GM23338 (cell line): Measurements from ENCODE around the gene ADGRD2. TPM values are rescaled to one million over a fixed set of nuclear protein-coding genes. Genes with fewer than 3 reads are reported as not detected.

Experiments
- ATAC-seq: fragments of 200-7000 bp; cut with Tn5 transposase; 3 replicates; pipeline ENCODE4 v1.9.1; 2020
- DNase-seq: peaks from one replicate; pipeline ENCODE4 v3.0.0-alpha.2; 2015; ENCODE audit warnings: low spot score
- H2AFZ ChIP-seq: fragments of 200-600 bp; sonication (generic); 2 replicates; pipeline ENCODE4 v1.8.0; 2016; ENCODE audit warnings: antibody characterized with exemption, mild to moderate bottlenecking, moderate library complexity
- H3F3A ChIP-seq: fragments of 200-600 bp; sonication (generic); replicated peaks from 2 replicates; pipeline ENCODE4 v1.8.0; 2017; ENCODE audit warnings: antibody characterized with exemption, mixed run types, low read depth
- H3K27ac ChIP-seq: fragments of 200-600 bp; sonication (generic); 2 replicates; pipeline ENCODE4 v1.6.1; 2016; ENCODE audit warnings: low read depth
- H3K27me3 ChIP-seq: fragments of 200-600 bp; sonication (generic); 2 replicates; pipeline ENCODE4 v1.8.0; 2016; ENCODE audit warnings: mild to moderate bottlenecking, mixed run types, moderate library complexity; ENCODE audit not compliant: insufficient read depth
- H3K36me3 ChIP-seq: fragments of 200-600 bp; sonication (generic); 2 replicates; pipeline ENCODE4 v1.8.0; 2016; ENCODE audit warnings: mild to moderate bottlenecking; ENCODE audit not compliant: insufficient read depth
- H3K4me1 ChIP-seq: fragments of 200-600 bp; sonication (generic); 2 replicates; pipeline ENCODE4 v1.8.0; 2016; ENCODE audit warnings: mild to moderate bottlenecking, moderate library complexity; ENCODE audit not compliant: insufficient read depth
- H3K4me2 ChIP-seq: fragments of 200-600 bp; sonication (generic); 2 replicates; pipeline ENCODE4 v1.7.1; 2017; ENCODE audit warnings: mixed run types
- H3K4me3 ChIP-seq: fragments of 200-600 bp; sonication (generic); 2 replicates; pipeline ENCODE4 v1.6.1; 2016; ENCODE audit warnings: mixed run types
- H3K79me2 ChIP-seq: fragments of 200-600 bp; sonication (generic); replicated peaks from 2 replicates; pipeline ENCODE4 v1.8.0; 2017; ENCODE audit warnings: mild to moderate bottlenecking; ENCODE audit not compliant: insufficient read depth
- H3K9me2 ChIP-seq: fragments of 200-600 bp; sonication (generic); 2 replicates; pipeline ENCODE4 v1.8.0; 2017; ENCODE audit not compliant: insufficient read depth
- H4K20me1 ChIP-seq: fragments of 200-600 bp; sonication (generic); replicated peaks from 2 replicates; pipeline ENCODE4 v1.8.0; 2017; ENCODE audit warnings: mild to moderate bottlenecking; ENCODE audit not compliant: insufficient read depth
- H3K27ac Mint-ChIP-seq: 2 replicates; pipeline ENCODE4 v1.8.0; 2020; ENCODE audit warnings: inconsistent platforms, mild to moderate bottlenecking, moderate library complexity, mixed read lengths
- H3K27me3 Mint-ChIP-seq: 3 replicates; pipeline ENCODE4 v1.8.0; 2022; ENCODE audit warnings: low read depth, mild to moderate bottlenecking, moderate library complexity, mixed read lengths, inconsistent platforms; ENCODE audit not compliant: insufficient read depth, poor library complexity
- H3K36me3 Mint-ChIP-seq: 3 replicates; pipeline ENCODE4 v1.8.0; 2021; ENCODE audit warnings: low read depth, mild to moderate bottlenecking, inconsistent platforms, moderate library complexity, mixed read lengths
- H3K4me1 Mint-ChIP-seq: 3 replicates; pipeline ENCODE4 v1.8.0; 2020; ENCODE audit warnings: mild to moderate bottlenecking, inconsistent platforms, mixed read lengths
- H3K4me3 Mint-ChIP-seq: 3 replicates; pipeline ENCODE4 v1.8.0; 2021; ENCODE audit warnings: moderate library complexity, mild to moderate bottlenecking, inconsistent platforms, mixed read lengths
- H3K9me3 Mint-ChIP-seq: 3 replicates; pipeline ENCODE4 v1.8.0; 2020; ENCODE audit warnings: moderate library complexity, mild to moderate bottlenecking, inconsistent platforms, mixed read lengths
- ETS1 ChIP-seq: IDR thresholded peaks from 2 replicates; pipeline ENCODE4 v1.6.1; 2016; ENCODE audit warnings: antibody characterized with exemption
- JUNB ChIP-seq: IDR thresholded peaks from one replicate; pipeline ENCODE4 v1.6.1; 2016; ENCODE audit warnings: antibody characterized with exemption; ENCODE audit not compliant: unreplicated experiment
- NANOG ChIP-seq: IDR thresholded peaks from 2 replicates; pipeline ENCODE4 v1.6.1; 2016; ENCODE audit warnings: antibody characterized with exemption, borderline replicate concordance
- POLR2AphosphoS5 ChIP-seq: IDR thresholded peaks from 2 replicates; pipeline ENCODE4 v1.6.1; 2016; ENCODE audit warnings: antibody characterized with exemption, low read depth
- REST ChIP-seq: IDR thresholded peaks from one replicate; pipeline ENCODE4 v1.6.1; 2018; ENCODE audit warnings: antibody characterized with exemption; ENCODE audit not compliant: unreplicated experiment
- STAT1 ChIP-seq: IDR thresholded peaks from one replicate; pipeline ENCODE4 v1.6.1; 2016; ENCODE audit warnings: antibody characterized with exemption; ENCODE audit not compliant: unreplicated experiment
- ZNF114 ChIP-seq: fragments of 250-450 bp; sonication (Bioruptor Pico); IDR thresholded peaks from 2 replicates; pipeline ENCODE4 v1.5.0; 2020; ENCODE audit warnings: mild to moderate bottlenecking, moderate library complexity
- ZNF331 ChIP-seq: fragments of 250-450 bp; sonication (Bioruptor Pico); IDR thresholded peaks from 2 replicates; pipeline ENCODE4 v1.5.0; 2020; ENCODE audit warnings: low read depth, mild to moderate bottlenecking, moderate library complexity
- polyA plus RNA-seq: library from polyadenylated mRNA; unstranded; fragments of >200 nt; fragmentation: Nextera tagmentation; extraction: Ambion mirVana; gene quantifications from 2 replicates; pipeline ENCODE4 v1.2.1, GENCODE V29; 2016
- total RNA-seq: library from RNA; depleted of rRNA; stranded (reverse); fragments of >200 nt; shearing (Covaris generic); gene quantifications from 2 replicates; pipeline ENCODE4 v1.2.3, GENCODE V29; 2014

ADGRD2 gene
- total and polyA plus RNA-seq, 2 experiments from 2014 or later: 0.45 to 0.78 TPM

GRCh38 chr9:124444166-124444565 is 6.1 kb upstream of the ADGRD2 start (continued):
- TF ChIP-seq REST (no peak), STAT1 (no peak), POLR2AphosphoS5 (no peak), NANOG (no peak)

- Histone ChIP-seq H3K4me2 (no peak overlapping the region), H3K4me1 (0 out of 2 replicates have a peak, but pooled peaks cover 8% of the 10 kb centered on the region), H3K79me2 (no peaks in the 10 kb centered on the region), H3K27me3 (peaks cover 18% of the 10 kb centered on the region), H4K20me1 (no peaks in the 10 kb centered on the region), H3F3A (0 out of 2 replicates have a peak, but pooled peaks cover 9% of the 10 kb centered on the region), H2AFZ (peak overlapping the region; percentile 39; the same call in 1 of the 2 replicates), H3K4me3 (no peak overlapping the region), H3K9me2 (no peaks in the 10 kb centered on the region), H3K36me3 (no peaks in the 10 kb centered on the region), H3K27ac (no peak overlapping the region)
- Mint-ChIP-seq H3K4me3 (no peak overlapping the region), H3K27ac (0 out of 2 replicates have a peak overlapping the region, but pooled peaks have one; percentile 8), H3K36me3 (no peaks in the 10 kb centered on the region), H3K27me3 (peaks cover 25% of the 10 kb centered on the region), H3K9me3 (no peaks in the 10 kb centered on the region; the same call in 1 of the 3 replicates), H3K4me1 (peaks cover 16% of the 10 kb centered on the region; the same call in 2 of the 3 replicates)
- TF ChIP-seq ZNF331 (CRISPR knock-in tag) (no peak), ZNF114 (CRISPR knock-in tag) (no peak), JUNB (no peak), ETS1 (no peak), STAT1 (no peak), NANOG (no peak)
- DNase-seq (no peak), ATAC-seq (no peak)
Observed at GRCh38 chr9:124447297-124447661, 3.0 kb upstream of the ADGRD2 start.

GRCh38 chr9:124448019-124448418 is 2.2 kb upstream of the ADGRD2 start:
- Histone ChIP-seq H3K4me3 (no peak overlapping the region), H4K20me1 (no peaks in the 10 kb centered on the region), H3K27ac (no peak overlapping the region), H3K9me2 (no peaks in the 10 kb centered on the region), H3K36me3 (no peaks in the 10 kb centered on the region), H3K79me2 (no peaks in the 10 kb centered on the region), H3K27me3 (peaks cover 25% of the 10 kb centered on the region), H2AFZ (no peak overlapping the region), H3K4me2 (no peak overlapping the region), H3F3A (0 out of 2 replicates have a peak, but pooled peaks cover 9% of the 10 kb centered on the region), H3K4me1 (0 out of 2 replicates have a peak, but pooled peaks cover 8% of the 10 kb centered on the region)
- ATAC-seq (no peak), DNase-seq (no peak)
- no peak for TF ChIP-seq REST
- no peak for TF ChIP-seq STAT1
- TF ChIP-seq NANOG: no peak
- Mint-ChIP-seq H3K36me3 (no peaks in the 10 kb centered on the region), H3K4me3 (no peak overlapping the region), H3K27me3 (peaks cover 30% of the 10 kb centered on the region), H3K4me1 (peaks cover 16% of the 10 kb centered on the region; the same call in 2 of the 3 replicates), H3K27ac (no peak overlapping the region), H3K9me3 (no peaks in the 10 kb centered on the region; the same call in 1 of the 3 replicates)
